B cell (primary cell): ENCODE data around the gene SLC38A6. TPM values are rescaled to one million over a fixed set of nuclear protein-coding genes. Genes with fewer than 3 reads are reported as not detected.

Experiments used
- ATAC-seq: fragments of 200-7000 bp; cut with Tn5 transposase; one replicate; pipeline ENCODE4 v1.10.0; 2021; ENCODE audit warnings: low read depth, mild to moderate bottlenecking, moderate number of reproducible peaks, moderate library complexity
- CTCF ChIA-PET: fragments of 350-600 bp; sonication (Branson Sonifier 250); formaldehyde crosslinking; loops from one replicate; lab custom pipeline; 2021; ENCODE audit warnings: antibody characterized with exemption, inconsistent platforms; lab: Charles Lee
- POLR2A ChIA-PET: fragments of 350-600 bp; sonication (Branson Sonifier 250); formaldehyde crosslinking; loops from one replicate; lab custom pipeline; 2021; ENCODE audit warnings: antibody characterized with exemption; lab: Charles Lee
- DNase-seq: peaks from one replicate; pipeline ENCODE4 v3.0.0; 2013
- H2AFZ ChIP-seq: 2 replicates; pipeline ENCODE4 v1.6.1; 2012; ENCODE audit warnings: mild to moderate bottlenecking, low read depth, low read length; ENCODE audit not compliant: insufficient read depth, poor library complexity, severe bottlenecking
- H3K27ac ChIP-seq, 2 donors: 1 replicate in 1 of 2; 2 replicates in 1 of 2; pipeline ENCODE4 v1.5.1; 2012 to 2013; ENCODE audit warnings: low read length in 2 of 2, mild to moderate bottlenecking in 2 of 2, moderate library complexity in 1 of 2
- H3K27me3 ChIP-seq, 4 experiments: fragments of 200-600 bp in 1 of 4; sonication (generic) in 1 of 4; replicated peaks in 1 of 4; 1 replicate in 2 of 4; 2 replicates in 2 of 4; pipeline versions ENCODE4 v1.6.1 to v1.7.0; 2013 to 2016; ENCODE audit warnings: low read length in 3 of 4, mild to moderate bottlenecking in 2 of 4, mixed read lengths in 1 of 4, moderate library complexity in 1 of 4; ENCODE audit not compliant: insufficient read depth in 4 of 4, control insufficient read depth in 3 of 4; ENCODE audit errors: control extremely low read depth in 1 of 4
- H3K36me3 ChIP-seq, 2 experiments: replicated peaks in 1 of 2; 1 replicate in 1 of 2; 2 replicates in 1 of 2; pipeline versions ENCODE4 v1.6.1 to v1.7.1; 2013; ENCODE audit warnings: low read length in 1 of 2; ENCODE audit not compliant: insufficient read depth in 2 of 2, control insufficient read depth in 1 of 2; ENCODE audit errors: control extremely low read depth in 1 of 2, extremely low read depth in 1 of 2
- H3K4me1 ChIP-seq, 2 donors: fragments of 200-600 bp in 1 of 2; sonication (generic) in 1 of 2; 1 replicate in 1 of 2; 2 replicates in 1 of 2; pipeline versions ENCODE4 v1.5.1 to v1.6.1; 2013 to 2017; ENCODE audit warnings: low read length in 2 of 2; ENCODE audit not compliant: control insufficient read depth in 2 of 2, insufficient read depth in 2 of 2
- H3K4me2 ChIP-seq: replicated peaks from 2 replicates; pipeline ENCODE3; 2012; ENCODE audit warnings: mild to moderate bottlenecking, low read depth, low read length; ENCODE audit not compliant: poor library complexity, severe bottlenecking
- H3K4me3 ChIP-seq, 5 experiments: fragments of 200-600 bp in 1 of 5; sonication (generic) in 1 of 5; 1 replicate in 3 of 5; 2 replicates in 2 of 5; pipeline versions ENCODE4 v1.5.1 to v1.7.0; 2011 to 2016; ENCODE audit warnings: low read length in 4 of 5, mild to moderate bottlenecking in 4 of 5, low read depth in 2 of 5, control low read depth in 1 of 5, moderate library complexity in 1 of 5; ENCODE audit not compliant: insufficient read depth in 1 of 5; ENCODE audit errors: control extremely low read depth in 1 of 5, extremely low read depth in 1 of 5
- H3K79me2 ChIP-seq: fragments of 200-600 bp; sonication (generic); one replicate; pipeline ENCODE4 v1.6.0; 2016; ENCODE audit warnings: low read length; ENCODE audit not compliant: control insufficient read depth, insufficient read depth
- H3K9ac ChIP-seq: fragments of 200-600 bp; sonication (generic); 2 replicates; pipeline ENCODE4 v1.6.1; 2017; ENCODE audit warnings: mild to moderate bottlenecking, low read length, moderate library complexity
- H3K9me3 ChIP-seq, 3 donors: one replicate each; pipeline versions ENCODE4 v1.6.1 to v1.7.1; 2013; ENCODE audit warnings: low read length in 2 of 3; ENCODE audit not compliant: control insufficient read depth in 2 of 3, insufficient read depth in 1 of 3; ENCODE audit errors: control extremely low read depth in 1 of 3
- H4K20me1 ChIP-seq: 2 replicates; pipeline ENCODE4 v1.6.0; 2012; ENCODE audit warnings: mild to moderate bottlenecking, low read length; ENCODE audit not compliant: insufficient read depth, control insufficient read depth, poor library complexity, severe bottlenecking
- H3K27ac Mint-ChIP-seq: one replicate; pipeline ENCODE4 v1.8.0; 2021; ENCODE audit warnings: mixed read lengths
- H3K27me3 Mint-ChIP-seq: one replicate; pipeline ENCODE4 v1.8.0; 2021; ENCODE audit warnings: mixed read lengths
- H3K4me1 Mint-ChIP-seq: one replicate; pipeline ENCODE4 v1.8.0; 2021; ENCODE audit warnings: mixed read lengths
- H3K4me3 Mint-ChIP-seq: one replicate; pipeline ENCODE4 v1.8.0; 2021; ENCODE audit warnings: mixed read lengths
- H3K9me3 Mint-ChIP-seq: one replicate; pipeline ENCODE4 v1.8.0; 2022; ENCODE audit warnings: mixed read lengths; ENCODE audit not compliant: insufficient read depth
- CTCF ChIP-seq: fragments of 200-600 bp; IDR thresholded peaks from one replicate; pipeline ENCODE4 v1.8.0; 2022; ENCODE audit warnings: antibody characterized with exemption, mild to moderate bottlenecking
- EZH2 ChIP-seq: IDR thresholded peaks from 2 replicates; pipeline ENCODE4 v1.6.1; 2012; ENCODE audit warnings: borderline replicate concordance, low read depth, mild to moderate bottlenecking, moderate library complexity, low read length; ENCODE audit not compliant: insufficient read depth, poor library complexity, severe bottlenecking
- WGBS: methylation state at CpG from one replicate; pipeline ENCODE4 v1.1.5; 2013; ENCODE audit warnings: missing lambda C conversion rate; ENCODE audit not compliant: insufficient coverage; 5-methylcytosine and 5-hydroxymethylcytosine counted together
- intact Hi-C: fragments of 100-400 bp; cut with micrococcal nuclease; formaldehyde crosslinking; loops from one replicate; pipeline ENCODE4 v1.10.0; 2022
- polyA plus RNA-seq: library from polyadenylated mRNA; depleted of rRNA; stranded (reverse); fragments of >200 nt; gene quantifications from 2 replicates; pipeline ENCODE4 v1.2.3, GENCODE V29; 2012
- total RNA-seq, 2 donors: library from RNA; stranded (reverse); fragments of 120-200 nt in 1 of 2; gene quantifications; 1 replicate in 1 of 2; 2 replicates in 1 of 2; pipeline versions ENCODE4 v1.2.3 to v1.2.4, GENCODE V29; 2013 to 2022

Gene SLC38A6
- total and polyA plus RNA-seq, 2 donors (not counting 1 experiment from before 2014, with no cell fraction given) = 6.4 to 15.9 TPM

- Mint-ChIP-seq H3K27ac (no peak overlapping the region), H3K9me3 (no peaks in the 10 kb centered on the region), H3K4me1 (peaks cover 7% of the 10 kb centered on the region), H3K4me3 (no peak overlapping the region), H3K27me3 (no peaks in the 10 kb centered on the region)
- ChIA-PET CTCF (no interaction called here), POLR2A (no interaction called here)
- Histone ChIP-seq H3K9me3 (peaks cover 0 to 1% (median 0%) of the 10 kb centered on the region in 3 donors), H3K4me1 (no peaks in the 10 kb centered on the region), H3K4me3 (no peak overlapping the region), H3K9ac (no peak overlapping the region), H2AFZ (no peak overlapping the region), H3K4me2 (no peak overlapping the region), H3K36me3 (peaks cover 3 to 5% of the 10 kb centered on the region in 2 experiments), H3K27me3 (no peaks in the 10 kb centered on the region), H3K79me2 (no peaks in the 10 kb centered on the region), H4K20me1 (no peaks in the 10 kb centered on the region), H3K27ac (no peak overlapping the region)
- 96% methylated on average over 4 of the region's 6 CpGs for WGBS
- intact Hi-C loops = no loop called here
- ATAC-seq = no peak
- no peak for TF ChIP-seq CTCF
- no peak for TF ChIP-seq EZH2
- DNase-seq = no peak
These were observed 6.9 kb upstream of the SLC38A6 start for GRCh38 chr14:60974090-60974651.

- H3K4me3 Mint-ChIP-seq = no peak overlapping the region
- H3K4me1 Mint-ChIP-seq = peaks cover 12% of the 10 kb centered on the region
- WGBS = 100% methylated on average over 1 of the region's 2 CpGs
- Histone ChIP-seq H3K9me3 (peaks cover 0 to 1% (median 0%) of the 10 kb centered on the region in 3 donors), H3K4me3 (no peak overlapping the region), H3K27me3 (no peaks in the 10 kb centered on the region), H3K36me3 (peaks cover 0 to 5% of the 10 kb centered on the region in 2 experiments), H3K27ac (no peak overlapping the region), H3K9ac (no peak overlapping the region), H3K4me2 (no peak overlapping the region), H3K4me1 (peaks cover 5 to 8% of the 10 kb centered on the region in 2 donors), H3K79me2 (no peaks in the 10 kb centered on the region), H2AFZ (no peak overlapping the region), H4K20me1 (no peaks in the 10 kb centered on the region)
- ChIA-PET POLR2A (no interaction called here), CTCF (no interaction called here)
- DNase-seq (no peak), ATAC-seq (no peak)
- no peak for TF ChIP-seq CTCF
- no peak for TF ChIP-seq EZH2
- no peak overlapping the region for H3K27ac Mint-ChIP-seq
- H3K9me3 Mint-ChIP-seq = no peaks in the 10 kb centered on the region
- intact Hi-C loops = no loop called here
- no peaks in the 10 kb centered on the region for H3K27me3 Mint-ChIP-seq
These were observed 5.5 kb upstream of the SLC38A6 start for GRCh38 chr14:60975551-60975950.
